Esophagus squamous epithelium (tissue), 4 donors: ENCODE results near the gene CSRP1.

Experiments used
- POLR2A ChIP-seq, 4 donors: fragments of 450-650 bp; IDR thresholded peaks; one replicate each; pipeline ENCODE4 v1.6.1; 2017; ENCODE audit warnings: antibody characterized with exemption in 4 of 4, mild to moderate bottlenecking in 4 of 4, moderate library complexity in 3 of 4
- TF ChIP-seq, protein P1 (sequence below), 6 experiments: fragments of 450-650 bp in 4 of 6; fragments of 200-600 bp in 2 of 6; sonication (generic) in 2 of 6; IDR thresholded peaks; one replicate each; pipeline ENCODE4 v1.5.1; 2016 to 2019; ENCODE audit warnings: antibody characterized with exemption in 6 of 6, mild to moderate bottlenecking in 4 of 6, moderate library complexity in 4 of 6

DNA sequence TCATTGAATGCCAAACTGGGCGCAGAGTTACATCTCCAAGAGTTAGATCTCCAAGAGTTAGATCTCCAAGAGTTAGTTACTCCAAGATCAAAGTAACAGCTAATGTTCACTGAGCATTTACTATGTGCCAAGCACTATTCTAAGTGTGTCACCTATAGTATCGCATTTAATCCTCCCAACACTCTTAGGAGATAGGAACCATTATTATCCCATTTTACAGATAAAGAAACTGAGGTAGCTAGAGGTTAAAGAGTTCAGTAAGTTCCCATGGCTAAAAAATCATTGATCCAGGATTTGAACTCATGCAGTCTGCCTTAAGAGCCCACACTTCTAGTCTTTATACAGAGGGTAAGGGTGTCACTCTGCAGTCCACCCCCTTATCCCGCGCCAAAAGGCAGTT, 30.5 kb upstream of the CSRP1 start:
- TF ChIP-seq, protein P1, sequence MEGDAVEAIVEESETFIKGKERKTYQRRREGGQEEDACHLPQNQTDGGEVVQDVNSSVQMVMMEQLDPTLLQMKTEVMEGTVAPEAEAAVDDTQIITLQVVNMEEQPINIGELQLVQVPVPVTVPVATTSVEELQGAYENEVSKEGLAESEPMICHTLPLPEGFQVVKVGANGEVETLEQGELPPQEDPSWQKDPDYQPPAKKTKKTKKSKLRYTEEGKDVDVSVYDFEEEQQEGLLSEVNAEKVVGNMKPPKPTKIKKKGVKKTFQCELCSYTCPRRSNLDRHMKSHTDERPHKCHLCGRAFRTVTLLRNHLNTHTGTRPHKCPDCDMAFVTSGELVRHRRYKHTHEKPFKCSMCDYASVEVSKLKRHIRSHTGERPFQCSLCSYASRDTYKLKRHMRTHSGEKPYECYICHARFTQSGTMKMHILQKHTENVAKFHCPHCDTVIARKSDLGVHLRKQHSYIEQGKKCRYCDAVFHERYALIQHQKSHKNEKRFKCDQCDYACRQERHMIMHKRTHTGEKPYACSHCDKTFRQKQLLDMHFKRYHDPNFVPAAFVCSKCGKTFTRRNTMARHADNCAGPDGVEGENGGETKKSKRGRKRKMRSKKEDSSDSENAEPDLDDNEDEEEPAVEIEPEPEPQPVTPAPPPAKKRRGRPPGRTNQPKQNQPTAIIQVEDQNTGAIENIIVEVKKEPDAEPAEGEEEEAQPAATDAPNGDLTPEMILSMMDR (IDR thresholded peaks at IDR 0.05), result no peak
- TF ChIP-seq POLR2A (IDR thresholded peaks at IDR 0.05), result no peak
